Sigmoid colon (tissue), 4 donors: ENCODE measurements around the gene ACD.

Experiments
- CTCF ChIP-seq, 4 experiments: fragments of 450-650 bp in 3 of 4; fragments of 200-600 bp in 1 of 4; IDR thresholded peaks; one replicate each; pipeline ENCODE4 v1.5.1; 2016 to 2019; ENCODE audit warnings: antibody characterized with exemption in 4 of 4, mild to moderate bottlenecking in 3 of 4, moderate library complexity in 2 of 4
- EP300 ChIP-seq, 4 donors: sonication (generic); formaldehyde crosslinking; IDR thresholded peaks; one replicate each; pipeline ENCODE4 v1.6.1; 2017; ENCODE audit warnings: antibody characterized with exemption in 4 of 4
- POLR2A ChIP-seq, 2 donors: fragments of 450-650 bp; IDR thresholded peaks; one replicate each; pipeline ENCODE4 v1.6.1; 2016; ENCODE audit warnings: antibody characterized with exemption in 2 of 2, mild to moderate bottlenecking in 2 of 2, moderate library complexity in 2 of 2
- POLR2AphosphoS5 ChIP-seq, 4 donors: sonication (generic); formaldehyde crosslinking; IDR thresholded peaks; one replicate each; pipeline ENCODE4 v1.6.1; 2017; ENCODE audit warnings: antibody characterized with exemption in 4 of 4

- no peak for TF ChIP-seq POLR2AphosphoS5 (IDR thresholded peaks at IDR 0.05)
- TF ChIP-seq CTCF (IDR thresholded peaks at IDR 0.05), result no peak
- TF ChIP-seq POLR2A (IDR thresholded peaks at IDR 0.05), result no peak
- TF ChIP-seq EP300 (IDR thresholded peaks at IDR 0.05), result no peak
Measured at GRCh38 chr16:67653789-67654402, 6.2 kb downstream of the ACD start.
